Measurements from ENCODE around the gene ANKRD37. TPM values are rescaled to one million over a fixed set of nuclear protein-coding genes. Genes with fewer than 3 reads are reported as not detected.

ANKRD37 gene
- total RNA-seq, 1 experiment from 2014 or later, result 3.7 TPM

- Histone ChIP-seq H3K79me1 (ENCODE audit: insufficient read depth, low read depth, low read length, poor library complexity, severe bottlenecking) (no peaks in the 10 kb centered on the region), H3K9ac (ENCODE audit: extremely low read depth, insufficient read length, low read length) (no peak overlapping the region), H3K23me2 (ENCODE audit: insufficient read length, low read depth, low read length, poor library complexity, severe bottlenecking) (peaks cover 1% of the 10 kb centered on the region), H3K27ac (ENCODE audit: insufficient read length, low read depth, low read length) (no peak overlapping the region), H4K91ac (ENCODE audit: insufficient read length, low read depth, low read length) (no peak overlapping the region), H3K4me1 (ENCODE audit: insufficient read depth, low read length) (no peaks in the 10 kb centered on the region), H4K8ac (replicated peaks; ENCODE audit: insufficient read length, low read depth, low read length) (no peak overlapping the region), H3K18ac (ENCODE audit: insufficient read length, low read depth, low read length) (no peak overlapping the region), H4K5ac (ENCODE audit: insufficient read length, low read depth, low read length) (no peak overlapping the region), H2BK20ac (ENCODE audit: low read depth, low read length, poor library complexity, severe bottlenecking) (no peak overlapping the region), H3K4ac (ENCODE audit: low read depth, low read length) (no peak overlapping the region), H3K23ac (ENCODE audit: insufficient read length, low read depth, low read length) (no peak overlapping the region), H2BK120ac (ENCODE audit: low read depth, low read length, poor library complexity, severe bottlenecking) (no peak overlapping the region), H2BK12ac (ENCODE audit: insufficient read length, low read depth, low read length) (no peak overlapping the region), H3K14ac (ENCODE audit: insufficient read depth, low read length) (no peak overlapping the region), H4K20me1 (ENCODE audit: control insufficient read depth, insufficient read depth, insufficient read length) (no peaks in the 10 kb centered on the region), H2AK5ac (ENCODE audit: insufficient read length, low read length) (no peak overlapping the region), H3K4me2 (ENCODE audit: insufficient read depth, insufficient read length, low read length) (no peak overlapping the region), H3T11ph (ENCODE audit: low read length) (no peak overlapping the region), H2BK15ac (ENCODE audit: low read depth, low read length) (no peak overlapping the region), H2AFZ (ENCODE audit: low read length) (no peak overlapping the region), H3K79me2 (ENCODE audit: insufficient read depth, low read length) (no peaks in the 10 kb centered on the region), H3K27me3 (ENCODE audit: insufficient read depth, low read length) (no peaks in the 10 kb centered on the region), H3K56ac (ENCODE audit: insufficient read length, low read depth, low read length) (no peak overlapping the region), H2BK5ac (ENCODE audit: insufficient read length, low read length) (no peak overlapping the region), H3K9me3 (ENCODE audit: control insufficient read depth, low read depth, low read length) (no peaks in the 10 kb centered on the region)
- no peak overlapping the region for H3K4me3 Mint-ChIP-seq
- no peak for TF ChIP-seq CTCF (conservative IDR thresholded peaks at IDR 0.05)
- no CpG with 5 or more reads among the region's 6 CpGs for WGBS (ENCODE audit: extremely low coverage, insufficient read length, low lambda C conversion rate)
- no peak overlapping the region for H3K27ac Mint-ChIP-seq
- peaks cover 2% of the 10 kb centered on the region; the same call in 1 of the 2 replicates for H3K27me3 Mint-ChIP-seq (ENCODE audit: low read depth)
- peaks cover 9 to 13% of the 10 kb centered on the region in 2 experiments for H3K4me1 Mint-ChIP-seq
- peaks cover 2 to 3% of the 10 kb centered on the region in 2 experiments; a peak in 4 of 5 replicates for H3K9me3 Mint-ChIP-seq
- peaks cover 0 to 7% (median 0%) of the 10 kb centered on the region in 3 experiments; a peak in 2 of 7 replicates for H3K36me3 Mint-ChIP-seq (ENCODE audit: insufficient read depth in 1 of 3, low read depth in 3 of 3)
- DNase-seq, result no peak
Observed at GRCh38 chr4:185390941-185391340, 5.7 kb upstream of the ANKRD37 start.

Measured in H9 (cell line).